ENCODE measurements around the gene RILP.

Gene RILP, protein sequence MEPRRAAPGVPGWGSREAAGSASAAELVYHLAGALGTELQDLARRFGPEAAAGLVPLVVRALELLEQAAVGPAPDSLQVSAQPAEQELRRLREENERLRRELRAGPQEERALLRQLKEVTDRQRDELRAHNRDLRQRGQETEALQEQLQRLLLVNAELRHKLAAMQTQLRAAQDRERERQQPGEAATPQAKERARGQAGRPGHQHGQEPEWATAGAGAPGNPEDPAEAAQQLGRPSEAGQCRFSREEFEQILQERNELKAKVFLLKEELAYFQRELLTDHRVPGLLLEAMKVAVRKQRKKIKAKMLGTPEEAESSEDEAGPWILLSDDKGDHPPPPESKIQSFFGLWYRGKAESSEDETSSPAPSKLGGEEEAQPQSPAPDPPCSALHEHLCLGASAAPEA

DNA sequence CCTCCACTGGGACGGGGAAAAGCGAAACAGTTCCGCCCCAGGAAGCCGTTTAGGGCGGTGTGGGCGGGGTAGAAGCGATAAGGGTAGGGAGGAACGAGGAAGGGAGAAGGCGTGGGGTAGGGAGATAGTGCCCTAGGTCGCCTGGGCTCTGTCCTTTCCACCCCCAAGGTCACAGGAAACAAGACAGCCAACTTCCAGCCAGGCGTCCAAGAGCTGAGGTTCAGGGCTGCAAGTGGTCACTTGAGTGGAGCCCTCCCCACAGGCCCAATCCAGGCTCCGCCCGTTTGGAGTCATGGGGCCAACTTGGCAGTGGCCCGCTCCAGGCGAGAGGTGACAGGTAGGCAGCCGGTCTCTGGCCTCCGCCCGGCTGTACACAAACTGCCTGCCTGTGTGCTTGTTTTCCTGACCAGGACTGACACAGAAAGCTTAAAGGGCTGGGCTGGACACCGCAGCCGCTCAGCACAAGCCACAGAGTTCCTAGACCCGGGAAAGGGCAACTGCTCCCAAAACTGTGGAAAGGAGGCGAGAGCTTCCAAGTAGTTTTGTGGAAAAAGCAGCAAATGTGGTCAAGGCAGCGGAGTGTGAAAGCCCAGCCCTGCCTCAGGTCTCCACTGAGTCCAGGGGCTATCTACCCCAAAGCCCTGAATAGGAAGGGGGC, at the start of gene RILP:
TSS of gene RILP (minus strand) at position 23 of the 658 bp plus-strand sequence. CDS start 62 bp downstream, outside the sequence.
- DNase-seq = peak; percentile 43

DNA sequence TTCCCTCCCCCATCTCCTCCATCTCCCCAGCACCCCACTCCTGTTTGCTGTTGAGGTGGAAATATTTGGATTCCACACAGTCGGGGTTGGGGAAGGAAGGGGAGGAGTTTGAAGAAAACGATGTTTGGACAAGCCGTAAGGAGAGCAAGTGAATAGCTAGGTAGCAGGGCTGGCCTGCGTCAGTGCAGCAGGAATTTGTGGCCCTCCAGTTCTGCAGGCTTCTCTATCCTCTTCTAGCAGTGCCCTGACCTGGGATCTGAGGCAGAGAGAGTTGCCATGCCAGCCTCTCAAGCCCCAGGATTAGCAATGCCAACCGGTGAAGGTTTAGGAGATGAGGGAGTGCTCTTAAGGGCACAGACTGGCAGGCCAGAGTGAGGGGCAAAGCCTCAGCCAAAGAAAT, 48.0 kb upstream of the RILP start:
- DNase-seq = no peak
- Histone ChIP-seq H4K20me1 (ENCODE audit: insufficient read depth, low read length) (no peaks in the 10 kb centered on the region), H3K9ac (ENCODE audit: low read length) (no peak overlapping the region), H3K36me3 (replicated peaks; ENCODE audit: insufficient read depth, low read length) (no peaks in the 10 kb centered on the region), H3K79me2 (ENCODE audit: low read length) (no peaks in the 10 kb centered on the region), H3K27ac (ENCODE audit: low read length) (no peak overlapping the region), H3K9me2 (replicated peaks; ENCODE audit: insufficient read depth, low read length) (no peaks in the 10 kb centered on the region), H2AFZ (ENCODE audit: low read length) (no peak overlapping the region), H3K4me3 (ENCODE audit: low read length) (no peak overlapping the region), H3K4me2 (ENCODE audit: low read depth, low read length) (no peak overlapping the region), H3K9me3 (replicated peaks; ENCODE audit: insufficient read depth, low read length) (no peaks in the 10 kb centered on the region), H3K4me1 (ENCODE audit: low read length) (no peaks in the 10 kb centered on the region), H3K27me3 (replicated peaks; ENCODE audit: insufficient read depth, low read length) (peaks cover 2% of the 10 kb centered on the region; the same call in 1 of the 2 replicates), H3F3A (ENCODE audit: insufficient read depth, low read length) (no peaks in the 10 kb centered on the region)
- TF ChIP-seq EZH2phosphoT487 (IDR thresholded peaks at IDR 0.05; ENCODE audit: low read length) = no peak
- TF ChIP-seq, protein P1, sequence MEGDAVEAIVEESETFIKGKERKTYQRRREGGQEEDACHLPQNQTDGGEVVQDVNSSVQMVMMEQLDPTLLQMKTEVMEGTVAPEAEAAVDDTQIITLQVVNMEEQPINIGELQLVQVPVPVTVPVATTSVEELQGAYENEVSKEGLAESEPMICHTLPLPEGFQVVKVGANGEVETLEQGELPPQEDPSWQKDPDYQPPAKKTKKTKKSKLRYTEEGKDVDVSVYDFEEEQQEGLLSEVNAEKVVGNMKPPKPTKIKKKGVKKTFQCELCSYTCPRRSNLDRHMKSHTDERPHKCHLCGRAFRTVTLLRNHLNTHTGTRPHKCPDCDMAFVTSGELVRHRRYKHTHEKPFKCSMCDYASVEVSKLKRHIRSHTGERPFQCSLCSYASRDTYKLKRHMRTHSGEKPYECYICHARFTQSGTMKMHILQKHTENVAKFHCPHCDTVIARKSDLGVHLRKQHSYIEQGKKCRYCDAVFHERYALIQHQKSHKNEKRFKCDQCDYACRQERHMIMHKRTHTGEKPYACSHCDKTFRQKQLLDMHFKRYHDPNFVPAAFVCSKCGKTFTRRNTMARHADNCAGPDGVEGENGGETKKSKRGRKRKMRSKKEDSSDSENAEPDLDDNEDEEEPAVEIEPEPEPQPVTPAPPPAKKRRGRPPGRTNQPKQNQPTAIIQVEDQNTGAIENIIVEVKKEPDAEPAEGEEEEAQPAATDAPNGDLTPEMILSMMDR (IDR thresholded peaks at IDR 0.05; ENCODE audit: low read length) = no peak
- TF ChIP-seq EZH2 (optimal IDR thresholded peaks at IDR 0.05; ENCODE audit: low read depth, low read length) = no peak

More for the DNA sequence above, at the start of gene RILP:
- Histone ChIP-seq H3K9me2 (replicated peaks; ENCODE audit: insufficient read depth, low read length) (no peaks in the 10 kb centered on the region), H3K27me3 (replicated peaks; ENCODE audit: insufficient read depth, low read length) (no peaks in the 10 kb centered on the region), H3F3A (ENCODE audit: insufficient read depth, low read length) (peaks cover 27% of the 10 kb centered on the region), H3K4me3 (ENCODE audit: low read length) (peak within 1 kb of the TSS; percentile 74), H3K9ac (ENCODE audit: low read length) (peak within 1 kb of the TSS; percentile 42; the same call in 1 of the 2 replicates), H2AFZ (ENCODE audit: low read length) (peak within 1 kb of the TSS; percentile 94), H3K27ac (ENCODE audit: low read length) (peak within 1 kb of the TSS; percentile 63; the same call in 1 of the 2 replicates), H3K9me3 (replicated peaks; ENCODE audit: insufficient read depth, low read length) (no peaks in the 10 kb centered on the region), H3K79me2 (ENCODE audit: low read length) (no peaks in the 10 kb centered on the region), H4K20me1 (ENCODE audit: insufficient read depth, low read length) (no peaks in the 10 kb centered on the region), H3K4me2 (ENCODE audit: low read depth, low read length) (peak within 1 kb of the TSS; percentile 99), H3K36me3 (replicated peaks; ENCODE audit: insufficient read depth, low read length) (no peaks in the 10 kb centered on the region; the same call in none of the 2 replicates), H3K4me1 (ENCODE audit: low read length) (peaks cover 10% of the 10 kb centered on the region)
- no peak for TF ChIP-seq EZH2phosphoT487 (IDR thresholded peaks at IDR 0.05; ENCODE audit: low read length)
- TF ChIP-seq, protein P1 (IDR thresholded peaks at IDR 0.05; ENCODE audit: low read length) = no peak
- TF ChIP-seq EZH2 (optimal IDR thresholded peaks at IDR 0.05; ENCODE audit: low read depth, low read length) = no peak

DNA sequence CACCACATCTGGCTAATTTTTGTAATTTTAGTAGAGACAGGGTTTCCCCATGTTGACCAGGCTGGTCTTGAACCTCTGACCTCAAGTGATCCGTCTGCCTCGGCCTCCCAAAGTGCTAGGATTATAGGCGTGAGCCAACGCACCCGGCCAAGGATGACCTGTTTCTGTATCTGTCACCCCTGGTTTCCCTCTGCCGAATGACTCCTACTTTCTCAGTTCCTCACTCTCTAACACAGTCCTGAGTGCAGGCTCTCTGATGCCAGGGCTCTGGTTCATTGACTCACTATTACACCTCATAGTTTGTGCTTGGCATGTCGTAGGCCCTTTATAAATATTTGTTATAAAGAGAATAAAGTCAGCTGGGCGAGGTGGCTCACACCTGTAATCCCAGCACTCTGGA, 45.7 kb upstream of the RILP start:
- H3F3A ChIP-seq (ENCODE audit: insufficient read depth, low read length) = no peaks in the 10 kb centered on the region
- TF ChIP-seq EZH2 (optimal IDR thresholded peaks at IDR 0.05; ENCODE audit: low read depth, low read length) (no peak), EZH2phosphoT487 (IDR thresholded peaks at IDR 0.05; ENCODE audit: low read length) (no peak)
- TF ChIP-seq, protein P1 (IDR thresholded peaks at IDR 0.05; ENCODE audit: low read length) = no peak
- H3K4me1 ChIP-seq (ENCODE audit: low read length) = no peaks in the 10 kb centered on the region
- H3K79me2 ChIP-seq (ENCODE audit: low read length) = no peaks in the 10 kb centered on the region
- H3K36me3 ChIP-seq (replicated peaks; ENCODE audit: insufficient read depth, low read length) = no peaks in the 10 kb centered on the region
- H2AFZ ChIP-seq (ENCODE audit: low read length) = no peak overlapping the region
- no peak overlapping the region for H3K4me3 ChIP-seq (ENCODE audit: low read length)
- no peaks in the 10 kb centered on the region for H3K9me2 ChIP-seq (replicated peaks; ENCODE audit: insufficient read depth, low read length)
- no peak for DNase-seq
- H3K9me3 ChIP-seq (replicated peaks; ENCODE audit: insufficient read depth, low read length) = no peaks in the 10 kb centered on the region
- no peak overlapping the region for H3K4me2 ChIP-seq (ENCODE audit: low read depth, low read length)
- H3K27me3 ChIP-seq (replicated peaks; ENCODE audit: insufficient read depth, low read length) = no peaks in the 10 kb centered on the region; the same call in 1 of the 2 replicates
- no peaks in the 10 kb centered on the region for H4K20me1 ChIP-seq (ENCODE audit: insufficient read depth, low read length)
- H3K9ac ChIP-seq (ENCODE audit: low read length) = no peak overlapping the region
- H3K27ac ChIP-seq (ENCODE audit: low read length) = no peak overlapping the region

Data from MM.1S (cell line).